ENCODE results near the gene DNAAF5. TPM values are rescaled to one million over a fixed set of nuclear protein-coding genes. Genes with fewer than 3 reads are reported as not detected.

The DNAAF5 gene
- total RNA-seq, 2 donors from 2014 or later = 31.0 to 54.9 TPM

GRCh38 chr7:724298-724697, 2.2 kb upstream of the DNAAF5 start:
- Histone ChIP-seq H3K27me3 (no peaks in the 10 kb centered on the region), H3K36me3 (no peaks in the 10 kb centered on the region), H3K9me3 (no peaks in the 10 kb centered on the region), H3K4me3 (no peak overlapping the region), H3K4me1 (peaks cover 6% of the 10 kb centered on the region), H3K9ac (ENCODE audit: low read depth in 2 of 2, low read length in 2 of 2) (no peak overlapping the region), H3K27ac (no peak overlapping the region)
- peak; percentile 13 for DNase-seq
- TF ChIP-seq CTCF (IDR thresholded peaks at IDR 0.05) = no peak
- intact Hi-C loops (cut with DNase I) = loop anchor here (10.0 kb wide), 1 partner anchor 199 kb away; no protein-coding TSS in a partner anchor

DNA sequence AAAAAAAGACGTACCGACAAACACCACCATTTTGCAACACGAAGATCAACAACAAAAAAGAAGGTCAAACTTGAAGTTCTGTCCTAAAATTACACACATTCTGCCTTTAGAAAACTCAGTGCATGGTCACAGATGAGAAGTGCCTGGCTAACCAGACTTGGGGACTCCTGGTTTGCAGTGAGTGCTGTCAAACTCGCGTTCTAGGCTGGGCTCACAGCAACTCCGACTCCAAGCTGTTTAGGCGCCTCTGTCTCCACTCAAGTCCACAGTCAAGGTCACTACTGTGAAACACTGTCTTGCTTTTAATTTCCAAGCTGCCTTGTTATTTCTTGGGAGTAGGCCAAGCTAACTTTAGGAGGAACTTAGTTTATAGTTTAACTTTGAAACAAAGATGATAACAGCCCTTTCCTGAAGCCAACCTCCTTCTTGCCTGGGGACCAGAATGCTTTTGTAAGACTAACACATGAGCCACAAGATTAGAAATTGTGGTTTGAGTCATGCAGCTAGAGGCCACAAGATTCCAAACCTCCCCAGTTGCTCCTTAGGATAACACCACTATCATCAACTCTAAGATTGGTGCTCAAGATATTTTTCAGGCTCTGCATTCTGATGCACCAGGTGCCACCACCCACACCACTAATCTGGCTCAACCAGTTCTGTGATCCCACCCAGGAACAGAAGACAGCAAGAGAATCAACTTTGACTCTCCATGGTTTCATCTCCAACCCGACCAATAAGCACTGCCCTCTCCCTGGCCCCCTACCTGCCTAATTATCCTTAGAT, 1.1 kb upstream of the DNAAF5 start:
- intact Hi-C loops (cut with DNase I) = loop anchor here (10.0 kb wide), 1 partner anchor 201 kb away; no protein-coding TSS in a partner anchor
- H3K36me3 ChIP-seq = no peaks in the 10 kb centered on the region
- no peak for TF ChIP-seq CTCF (IDR thresholded peaks at IDR 0.05)
- peaks cover 6% of the 10 kb centered on the region for H3K4me1 ChIP-seq
- no peak overlapping the region for H3K4me3 ChIP-seq
- H3K9me3 ChIP-seq = no peaks in the 10 kb centered on the region
- no peak overlapping the region for H3K27ac ChIP-seq
- no peaks in the 10 kb centered on the region for H3K27me3 ChIP-seq
- peak; percentile 23 for DNase-seq
- peak overlapping the region in 1 of 2 donors; percentile 80 for H3K9ac ChIP-seq (ENCODE audit: low read depth in 2 of 2, low read length in 2 of 2)

DNA sequence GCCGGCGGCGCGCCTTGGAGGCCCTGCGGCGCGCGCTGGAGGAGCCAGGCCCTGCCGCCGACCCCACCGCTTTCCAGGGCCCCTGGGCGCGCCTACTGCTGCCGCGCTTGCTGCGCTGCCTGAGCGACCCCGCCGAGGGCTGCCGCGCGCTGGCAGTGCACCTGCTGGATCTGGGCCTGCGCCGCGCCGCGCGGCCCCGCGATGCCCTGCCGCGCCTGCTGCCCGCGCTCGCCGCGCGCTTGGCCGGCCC, 280 bp downstream of the DNAAF5 start:
- peak overlapping the region; percentile 87 for H3K4me3 ChIP-seq
- intact Hi-C loops (cut with DNase I) = loop anchor here (10.0 kb wide), 1 partner anchor 202 kb away; no protein-coding TSS in a partner anchor
- no peak for TF ChIP-seq CTCF (IDR thresholded peaks at IDR 0.05)
- no peaks in the 10 kb centered on the region for H3K9me3 ChIP-seq
- no peak overlapping the region for H3K27ac ChIP-seq
- no peaks in the 10 kb centered on the region for H3K27me3 ChIP-seq
- no peak for DNase-seq
- H3K36me3 ChIP-seq = no peaks in the 10 kb centered on the region
- H3K9ac ChIP-seq (ENCODE audit: low read depth in 2 of 2, low read length in 2 of 2) = peak overlapping the region in 1 of 2 donors; percentile 78
- peaks cover 6% of the 10 kb centered on the region for H3K4me1 ChIP-seq

- DNase-seq = peak; percentile 72
These were observed 756 bp downstream of the DNAAF5 start, which contains the start of gene PRKAR1B for GRCh38 chr7:727104-727805. Gene PRKAR1B (minus strand): TSS chr7:727281. CDS start chr7:711505, 15,776 bp downstream.

More at GRCh38 chr7:727104-727805, 756 bp downstream of the DNAAF5 start, which contains the start of gene PRKAR1B:
- no peak within 1 kb of the TSS for H3K27ac ChIP-seq
- intact Hi-C loops (cut with DNase I) = loop anchor here (10.0 kb wide), 1 partner anchor 202 kb away; no protein-coding TSS in a partner anchor
- H3K36me3 ChIP-seq = no peaks in the 10 kb centered on the region
- peaks cover 6% of the 10 kb centered on the region for H3K4me1 ChIP-seq
- TF ChIP-seq CTCF (IDR thresholded peaks at IDR 0.05) = no peak
- no peaks in the 10 kb centered on the region for H3K27me3 ChIP-seq
- no peaks in the 10 kb centered on the region for H3K9me3 ChIP-seq
- peak within 1 kb of the TSS; percentile 87 for H3K4me3 ChIP-seq
- peak within 1 kb of the TSS; percentile 79 to 80 for H3K9ac ChIP-seq (ENCODE audit: low read depth in 2 of 2, low read length in 2 of 2)

Measured in colonic mucosa (tissue), 4 donors.